Lung (tissue), 16 donors: Measurements from ENCODE around the gene SF3B2. TPM values are rescaled to one million over a fixed set of nuclear protein-coding genes. Genes with fewer than 3 reads are reported as not detected.
A peak's percentile ranks its signal among the peaks of the same experiment; 100 is the strongest.

ENCODE experiments used
- ATAC-seq: fragments of 200-7000 bp; cut with Tn5 transposase; one replicate; pipeline ENCODE4 v1.9.1; 2020; ENCODE audit warnings: moderate number of reproducible peaks; ENCODE audit not compliant: insufficient read depth, low FRiP score
- DNase-seq, 3 donors: peaks; one replicate each; pipeline ENCODE4 v3.0.0-alpha.2; 2013 to 2017
- H3K27ac ChIP-seq, 2 donors: one replicate each; pipeline ENCODE4 v1.5.1; 2013; ENCODE audit warnings: mild to moderate bottlenecking in 2 of 2, moderate library complexity in 2 of 2, control low read depth in 1 of 2, inconsistent platforms in 1 of 2, low read depth in 1 of 2, low read length in 1 of 2
- H3K27me3 ChIP-seq, 3 donors: one replicate each; pipeline ENCODE4 v1.5.1; 2013; ENCODE audit warnings: low read length in 2 of 3; ENCODE audit not compliant: control insufficient read depth in 3 of 3, insufficient read depth in 3 of 3
- H3K36me3 ChIP-seq, 4 donors: one replicate each; pipeline ENCODE4 v1.5.1; 2013; ENCODE audit warnings: low read length in 4 of 4, mild to moderate bottlenecking in 1 of 4, moderate library complexity in 1 of 4; ENCODE audit not compliant: control insufficient read depth in 4 of 4, insufficient read depth in 4 of 4
- H3K4me1 ChIP-seq, 5 donors: one replicate each; pipeline ENCODE4 v1.5.1; 2013; ENCODE audit warnings: low read length in 5 of 5, mild to moderate bottlenecking in 2 of 5, moderate library complexity in 1 of 5; ENCODE audit not compliant: control insufficient read depth in 5 of 5, insufficient read depth in 5 of 5
- H3K4me3 ChIP-seq: one replicate; pipeline ENCODE4 v1.5.1; 2013; ENCODE audit warnings: mild to moderate bottlenecking, control low read depth, moderate library complexity
- H3K9ac ChIP-seq, 2 donors: one replicate each; pipeline ENCODE4 v1.5.1; 2013; ENCODE audit warnings: low read length in 2 of 2, control low read depth in 1 of 2; ENCODE audit not compliant: insufficient read depth in 1 of 2
- H3K9me3 ChIP-seq, 4 donors: one replicate each; pipeline ENCODE4 v1.5.1; 2013; ENCODE audit warnings: low read length in 3 of 4, mild to moderate bottlenecking in 1 of 4, moderate library complexity in 1 of 4; ENCODE audit not compliant: control insufficient read depth in 4 of 4, insufficient read depth in 3 of 4
- WGBS, 2 donors: extraction: QIAGEN DNeasy Blood & Tissue Kit; methylation state at CpG; one replicate each; pipeline ENCODE4 v1.1.7; 2013; 5-methylcytosine and 5-hydroxymethylcytosine counted together
- long read RNA-seq, 5 donors: transcript quantifications; one replicate each; lab custom pipeline, GENCODE V29; 2026
- polyA plus RNA-seq, 2 donors: library from polyadenylated mRNA; stranded (reverse); fragments of 200-250 nt; gene quantifications; one replicate each; pipeline ENCODE4 v1.2.1, GENCODE V29; 2013
- total RNA-seq, 2 donors: library from RNA; depleted of rRNA in 1 of 2; stranded (reverse); fragments of >200 nt in 1 of 2; gene quantifications; one replicate each; pipeline ENCODE4 v1.2.1, GENCODE V29; 2014 to 2021
- TF ChIP-seq, protein P1 (sequence below): IDR thresholded peaks from 2 replicates; pipeline ENCODE4 v1.5.1; 2012; ENCODE audit warnings: mild to moderate bottlenecking; ENCODE audit errors: control extremely low read depth, extremely low read depth
- donor health status: control.
- donor health status: control.
- donor health status: Bipolar disorder and iron deficiency.
- donor health status: healthy.
- donor health status: DM: yes; HTN: yes; CAD: no.

The SF3B2 gene, protein sequence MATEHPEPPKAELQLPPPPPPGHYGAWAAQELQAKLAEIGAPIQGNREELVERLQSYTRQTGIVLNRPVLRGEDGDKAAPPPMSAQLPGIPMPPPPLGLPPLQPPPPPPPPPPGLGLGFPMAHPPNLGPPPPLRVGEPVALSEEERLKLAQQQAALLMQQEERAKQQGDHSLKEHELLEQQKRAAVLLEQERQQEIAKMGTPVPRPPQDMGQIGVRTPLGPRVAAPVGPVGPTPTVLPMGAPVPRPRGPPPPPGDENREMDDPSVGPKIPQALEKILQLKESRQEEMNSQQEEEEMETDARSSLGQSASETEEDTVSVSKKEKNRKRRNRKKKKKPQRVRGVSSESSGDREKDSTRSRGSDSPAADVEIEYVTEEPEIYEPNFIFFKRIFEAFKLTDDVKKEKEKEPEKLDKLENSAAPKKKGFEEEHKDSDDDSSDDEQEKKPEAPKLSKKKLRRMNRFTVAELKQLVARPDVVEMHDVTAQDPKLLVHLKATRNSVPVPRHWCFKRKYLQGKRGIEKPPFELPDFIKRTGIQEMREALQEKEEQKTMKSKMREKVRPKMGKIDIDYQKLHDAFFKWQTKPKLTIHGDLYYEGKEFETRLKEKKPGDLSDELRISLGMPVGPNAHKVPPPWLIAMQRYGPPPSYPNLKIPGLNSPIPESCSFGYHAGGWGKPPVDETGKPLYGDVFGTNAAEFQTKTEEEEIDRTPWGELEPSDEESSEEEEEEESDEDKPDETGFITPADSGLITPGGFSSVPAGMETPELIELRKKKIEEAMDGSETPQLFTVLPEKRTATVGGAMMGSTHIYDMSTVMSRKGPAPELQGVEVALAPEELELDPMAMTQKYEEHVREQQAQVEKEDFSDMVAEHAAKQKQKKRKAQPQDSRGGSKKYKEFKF
- total RNA-seq (100 to 1,000 TPM; 130 to 187 TPM), polyA plus RNA-seq (100 to 1,000 TPM in 1 of 2 donors, 10 to 100 TPM in 1; 78.0 to 139 TPM)
- long read RNA-seq, donor 1, transcript SF3B2-201 (22 exons, 2,903 nt), result major isoform, 13 of 81 reads
- long read RNA-seq, donor 1, transcript SF3B2-212 (4 exons, 616 nt), result minor isoform, 10 of 81 reads
- long read RNA-seq, donor 1, partial matches to known transcripts, result 54 of 81 reads
- long read RNA-seq, donor 1, other reads (novel, unspliced or antisense), result 0 of 81 reads
- long read RNA-seq, donor 2, partial matches to known transcripts, result 20 of 26 reads
- long read RNA-seq, donor 2, other reads (novel, unspliced or antisense), result 0 of 26 reads
- long read RNA-seq, donor 3, partial matches to known transcripts, result 38 of 45 reads
- long read RNA-seq, donor 3, other reads (novel, unspliced or antisense), result 0 of 45 reads
- long read RNA-seq, donor 4, partial matches to known transcripts, result 38 of 45 reads
- long read RNA-seq, donor 4, other reads (novel, unspliced or antisense), result 0 of 45 reads
- long read RNA-seq, donor 5, transcript SF3B2-201 (22 exons, 2,903 nt), result major isoform, 7 of 137 reads
- long read RNA-seq, donor 5, transcript SF3B2-212 (4 exons, 616 nt), result minor isoform, 5 of 137 reads
- long read RNA-seq, donor 5, partial matches to known transcripts, result 121 of 137 reads
- long read RNA-seq, donor 5, other reads (novel, unspliced or antisense), result 0 of 137 reads

DNA sequence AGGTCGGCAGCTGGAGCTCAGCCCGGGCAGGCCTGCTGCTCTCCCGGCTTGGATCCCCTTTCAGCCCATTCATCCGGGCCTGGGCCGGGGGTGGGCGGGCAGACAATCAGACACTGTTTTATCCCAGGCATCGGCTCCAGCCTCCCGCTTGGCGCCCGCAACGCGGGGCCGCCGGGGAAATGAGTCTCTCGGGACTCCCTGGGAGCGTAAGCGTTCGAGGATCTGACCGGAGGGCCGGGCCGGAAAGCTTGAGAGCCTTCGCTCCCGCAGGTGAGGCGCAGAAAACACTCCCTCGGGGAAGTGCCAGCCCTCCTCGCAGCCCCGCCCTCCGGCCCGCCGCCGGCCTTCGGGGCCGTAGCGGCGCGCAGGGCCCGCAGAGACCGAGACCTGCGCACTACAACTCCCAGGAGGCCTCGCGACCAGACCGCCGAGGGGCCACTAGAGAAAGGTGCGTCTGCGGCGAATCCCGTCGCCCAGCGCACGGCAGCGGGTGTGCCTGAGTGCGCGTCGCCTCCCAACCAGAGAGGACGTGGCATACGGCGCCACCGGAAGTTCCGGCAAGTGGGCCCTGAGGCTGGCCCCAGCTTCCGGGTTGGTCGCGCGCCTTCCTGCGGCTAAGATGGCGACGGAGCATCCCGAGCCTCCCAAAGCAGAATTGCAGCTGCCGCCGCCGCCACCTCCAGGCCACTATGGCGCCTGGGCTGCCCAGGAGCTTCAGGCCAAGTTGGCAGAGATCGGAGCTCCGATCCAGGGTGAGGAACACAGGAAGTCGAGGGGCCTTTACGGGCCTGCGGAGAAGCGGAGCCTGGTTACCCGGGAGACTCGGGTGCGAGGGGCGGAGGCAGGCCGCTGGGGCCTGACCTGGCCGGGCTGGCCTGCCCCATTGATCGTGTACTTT, at the start of gene SF3B2:
Gene SF3B2, plus strand, starts transcription at position 599 of the 898 bp plus-strand sequence. Its CDS starts 21 bp downstream, at position 620.
- 0% methylated on average over 68 to 84 of the region's 84 CpGs for WGBS, 2 donors
- H3K27me3 ChIP-seq, result peaks cover 0 to 11% (median 5%) of the 10 kb centered on the region in 3 donors
- TF ChIP-seq, protein P1, sequence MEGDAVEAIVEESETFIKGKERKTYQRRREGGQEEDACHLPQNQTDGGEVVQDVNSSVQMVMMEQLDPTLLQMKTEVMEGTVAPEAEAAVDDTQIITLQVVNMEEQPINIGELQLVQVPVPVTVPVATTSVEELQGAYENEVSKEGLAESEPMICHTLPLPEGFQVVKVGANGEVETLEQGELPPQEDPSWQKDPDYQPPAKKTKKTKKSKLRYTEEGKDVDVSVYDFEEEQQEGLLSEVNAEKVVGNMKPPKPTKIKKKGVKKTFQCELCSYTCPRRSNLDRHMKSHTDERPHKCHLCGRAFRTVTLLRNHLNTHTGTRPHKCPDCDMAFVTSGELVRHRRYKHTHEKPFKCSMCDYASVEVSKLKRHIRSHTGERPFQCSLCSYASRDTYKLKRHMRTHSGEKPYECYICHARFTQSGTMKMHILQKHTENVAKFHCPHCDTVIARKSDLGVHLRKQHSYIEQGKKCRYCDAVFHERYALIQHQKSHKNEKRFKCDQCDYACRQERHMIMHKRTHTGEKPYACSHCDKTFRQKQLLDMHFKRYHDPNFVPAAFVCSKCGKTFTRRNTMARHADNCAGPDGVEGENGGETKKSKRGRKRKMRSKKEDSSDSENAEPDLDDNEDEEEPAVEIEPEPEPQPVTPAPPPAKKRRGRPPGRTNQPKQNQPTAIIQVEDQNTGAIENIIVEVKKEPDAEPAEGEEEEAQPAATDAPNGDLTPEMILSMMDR, result no peak
- ATAC-seq, result peak; percentile 96
- peaks cover 9 to 18% (median 15%) of the 10 kb centered on the region in 4 donors for H3K36me3 ChIP-seq
- peak within 1 kb of the TSS; percentile 89 to 91 for H3K9ac ChIP-seq
- peak within 1 kb of the TSS; percentile 100 for H3K4me3 ChIP-seq
- H3K9me3 ChIP-seq, result peaks cover 0 to 2% (median 0%) of the 10 kb centered on the region in 4 donors
- H3K4me1 ChIP-seq, result peaks cover 4 to 20% (median 8%) of the 10 kb centered on the region in 5 donors
- H3K27ac ChIP-seq, result peak within 1 kb of the TSS; percentile 92
- DNase-seq, result peak; percentile 98 to 99 (median 99)

DNA sequence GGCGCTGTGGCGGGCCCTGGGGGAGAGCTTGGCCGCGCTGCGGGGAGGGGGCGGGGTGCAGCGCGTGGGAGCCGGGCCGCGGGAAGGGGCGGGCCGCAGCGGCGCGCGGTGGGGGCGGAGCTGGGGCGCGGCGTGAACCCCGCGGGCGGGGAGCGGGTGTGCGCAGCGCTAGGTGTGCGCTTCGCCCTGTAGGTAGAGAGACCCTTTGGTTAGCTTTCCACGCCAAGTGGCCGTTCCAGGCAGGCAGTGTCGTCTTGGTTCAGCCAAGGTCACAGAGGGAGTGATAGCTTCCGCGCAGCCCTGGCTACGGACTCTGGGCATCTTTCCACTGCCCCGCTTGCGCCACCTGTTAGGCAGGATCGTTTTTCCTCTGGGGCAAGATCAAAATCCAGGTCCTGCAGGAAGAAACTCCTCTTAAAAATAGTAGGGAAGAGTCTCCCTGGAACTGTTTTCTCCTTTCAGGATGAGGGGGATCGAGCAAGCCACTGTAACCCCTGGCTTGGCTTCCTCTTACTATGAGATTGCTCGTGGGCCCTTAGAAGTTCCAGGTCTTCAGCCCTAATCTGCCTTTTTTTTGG, 49.4 kb upstream of the SF3B2 start:
- Histone ChIP-seq H3K4me3 (peak overlapping the region; percentile 64), H3K27ac (peak overlapping the region; percentile 93 to 95), H3K4me1 (peaks cover 0 to 13% (median 5%) of the 10 kb centered on the region in 5 donors), H3K36me3 (peaks cover 16 to 36% (median 35%) of the 10 kb centered on the region in 4 donors), H3K9ac (peak overlapping the region in 1 of 2 donors; percentile 79), H3K27me3 (no peaks in the 10 kb centered on the region), H3K9me3 (no peaks in the 10 kb centered on the region)
- WGBS, 2 donors, result 0 to 1% methylated on average over 16 to 40 of the region's 40 CpGs
- DNase-seq (peak; percentile 42 to 67 (median 47)), ATAC-seq (peak; percentile 86)
- TF ChIP-seq, protein P1, result no peak
